ENCODE data around the gene PLPP7. TPM values are rescaled to one million over a fixed set of nuclear protein-coding genes. Genes with fewer than 3 reads are reported as not detected.

PLPP7 gene
- polyA plus RNA-seq, 1 donor (not counting 4 experiments of a cell fraction or from before 2014, with no cell fraction given), result not detected

GRCh38 chr9:131279863-131280570, 9.5 kb upstream of the PLPP7 start:
- H3K27me3 ChIP-seq (ENCODE audit: control insufficient read depth, extremely low read depth, insufficient read depth, low read length), result peaks cover 67% of the 10 kb centered on the region
- DNase-seq (ENCODE audit: low read depth, low spot score), result no peak
- no peak for FAIRE-seq

GRCh38 chr9:131280660-131281059, 8.9 kb upstream of the PLPP7 start:
- Histone ChIP-seq H3K4me2 (ENCODE audit: control insufficient read depth, extremely low read depth, insufficient read depth, low read depth, low read length) (no peak overlapping the region), H3K36me3 (ENCODE audit: control insufficient read depth in 2 of 2, extremely low read depth in 1 of 2, insufficient read depth in 2 of 2, low read length in 2 of 2) (no peaks in the 10 kb centered on the region), H4K20me1 (ENCODE audit: control insufficient read depth, extremely low read depth, insufficient read depth, low read length) (no peaks in the 10 kb centered on the region), H3K9me1 (ENCODE audit: control insufficient read depth, extremely low read depth, insufficient read depth, low read length) (no peaks in the 10 kb centered on the region), H3K4me1 (ENCODE audit: control insufficient read depth, extremely low read depth, insufficient read depth, low read length) (no peaks in the 10 kb centered on the region), H3K9me3 (ENCODE audit: control insufficient read depth, low read depth, low read length) (no peaks in the 10 kb centered on the region), H2AFZ (ENCODE audit: control insufficient read depth, low read length) (no peak overlapping the region), H3K27ac (ENCODE audit: control insufficient read depth, insufficient read depth, low read length) (no peak overlapping the region), H3K27me3 (ENCODE audit: control insufficient read depth, extremely low read depth, insufficient read depth, low read length) (peaks cover 60% of the 10 kb centered on the region), H3K9ac (ENCODE audit: control insufficient read depth, extremely low read depth, insufficient read depth, low read length) (no peak overlapping the region), H3K79me2 (ENCODE audit: control insufficient read depth, insufficient read depth, low read length) (no peaks in the 10 kb centered on the region), H3K4me3 (ENCODE audit: control insufficient read depth in 2 of 3, extremely low read depth in 1 of 3, insufficient read depth in 2 of 3, low read depth in 1 of 3, low read length in 3 of 3) (no peak overlapping the region)
- FAIRE-seq, result no peak
- no peak for DNase-seq (ENCODE audit: low read depth, low spot score)
- dilution Hi-C loops (cut with MboI; ENCODE audit: extremely low pct_ligation_motif_present, low sequenced_read_pairs), result no loop called here
- TF ChIP-seq CTCF (optimal IDR thresholded peaks at IDR 0.05 in 1 of 3, IDR thresholded peaks at IDR 0.05 in 1 of 3, conservative IDR thresholded peaks at IDR 0.05 in 1 of 3; ENCODE audit: extremely low read depth in 1 of 3, insufficient read depth in 2 of 3, low read length in 3 of 3), result no peak
- no peak for TF ChIP-seq EZH2 (IDR thresholded peaks at IDR 0.05; ENCODE audit: low read length)

More at GRCh38 chr9:131279863-131280570, 9.5 kb upstream of the PLPP7 start:
- no peak overlapping the region for H3K4me2 ChIP-seq (ENCODE audit: control insufficient read depth, extremely low read depth, insufficient read depth, low read depth, low read length)
- H3K9me1 ChIP-seq (ENCODE audit: control insufficient read depth, extremely low read depth, insufficient read depth, low read length), result no peaks in the 10 kb centered on the region
- TF ChIP-seq CTCF (optimal IDR thresholded peaks at IDR 0.05 in 1 of 3, IDR thresholded peaks at IDR 0.05 in 1 of 3, conservative IDR thresholded peaks at IDR 0.05 in 1 of 3; ENCODE audit: extremely low read depth in 1 of 3, insufficient read depth in 2 of 3, low read length in 3 of 3), result no peak
- no peak for TF ChIP-seq EZH2 (IDR thresholded peaks at IDR 0.05; ENCODE audit: low read length)
- H3K9ac ChIP-seq (ENCODE audit: control insufficient read depth, extremely low read depth, insufficient read depth, low read length), result no peak overlapping the region
- no peaks in the 10 kb centered on the region for H4K20me1 ChIP-seq (ENCODE audit: control insufficient read depth, extremely low read depth, insufficient read depth, low read length)
- no peaks in the 10 kb centered on the region for H3K79me2 ChIP-seq (ENCODE audit: control insufficient read depth, insufficient read depth, low read length)
- no peak overlapping the region for H3K4me3 ChIP-seq (ENCODE audit: control insufficient read depth in 2 of 3, extremely low read depth in 1 of 3, insufficient read depth in 2 of 3, low read depth in 1 of 3, low read length in 3 of 3)
- no peak overlapping the region for H3K27ac ChIP-seq (ENCODE audit: control insufficient read depth, insufficient read depth, low read length)
- dilution Hi-C loops (cut with MboI; ENCODE audit: extremely low pct_ligation_motif_present, low sequenced_read_pairs), result no loop called here
- no peak overlapping the region for H2AFZ ChIP-seq (ENCODE audit: control insufficient read depth, low read length)
- H3K36me3 ChIP-seq (ENCODE audit: control insufficient read depth in 2 of 2, extremely low read depth in 1 of 2, insufficient read depth in 2 of 2, low read length in 2 of 2), result no peaks in the 10 kb centered on the region
- H3K4me1 ChIP-seq (ENCODE audit: control insufficient read depth, extremely low read depth, insufficient read depth, low read length), result no peaks in the 10 kb centered on the region
- no peaks in the 10 kb centered on the region for H3K9me3 ChIP-seq (ENCODE audit: control insufficient read depth, low read depth, low read length)

All from keratinocyte (primary cell).